Lung (tissue), 12 donors: Measurements from ENCODE around the gene TEX14. TPM values are rescaled to one million over a fixed set of nuclear protein-coding genes. Genes with fewer than 3 reads are reported as not detected.

Source experiments
- ATAC-seq: fragments of 200-7000 bp; cut with Tn5 transposase; one replicate; pipeline ENCODE4 v1.9.1; 2020; ENCODE audit warnings: moderate number of reproducible peaks; ENCODE audit not compliant: insufficient read depth, low FRiP score
- DNase-seq, 3 donors: peaks; one replicate each; pipeline ENCODE4 v3.0.0-alpha.2; 2013 to 2017
- H3K27ac ChIP-seq, 2 donors: one replicate each; pipeline ENCODE4 v1.5.1; 2013; ENCODE audit warnings: mild to moderate bottlenecking in 2 of 2, moderate library complexity in 2 of 2, control low read depth in 1 of 2, inconsistent platforms in 1 of 2, low read depth in 1 of 2, low read length in 1 of 2
- H3K27me3 ChIP-seq, 3 donors: one replicate each; pipeline ENCODE4 v1.5.1; 2013; ENCODE audit warnings: low read length in 2 of 3; ENCODE audit not compliant: control insufficient read depth in 3 of 3, insufficient read depth in 3 of 3
- H3K36me3 ChIP-seq, 4 donors: one replicate each; pipeline ENCODE4 v1.5.1; 2013; ENCODE audit warnings: low read length in 4 of 4, mild to moderate bottlenecking in 1 of 4, moderate library complexity in 1 of 4; ENCODE audit not compliant: control insufficient read depth in 4 of 4, insufficient read depth in 4 of 4
- H3K4me1 ChIP-seq, 5 donors: one replicate each; pipeline ENCODE4 v1.5.1; 2013; ENCODE audit warnings: low read length in 5 of 5, mild to moderate bottlenecking in 2 of 5, moderate library complexity in 1 of 5; ENCODE audit not compliant: control insufficient read depth in 5 of 5, insufficient read depth in 5 of 5
- H3K4me3 ChIP-seq: one replicate; pipeline ENCODE4 v1.5.1; 2013; ENCODE audit warnings: mild to moderate bottlenecking, control low read depth, moderate library complexity
- H3K9ac ChIP-seq, 2 donors: one replicate each; pipeline ENCODE4 v1.5.1; 2013; ENCODE audit warnings: low read length in 2 of 2, control low read depth in 1 of 2; ENCODE audit not compliant: insufficient read depth in 1 of 2
- H3K9me3 ChIP-seq, 4 donors: one replicate each; pipeline ENCODE4 v1.5.1; 2013; ENCODE audit warnings: low read length in 3 of 4, mild to moderate bottlenecking in 1 of 4, moderate library complexity in 1 of 4; ENCODE audit not compliant: control insufficient read depth in 4 of 4, insufficient read depth in 3 of 4
- CTCF ChIP-seq: IDR thresholded peaks from 2 replicates; pipeline ENCODE4 v1.5.1; 2012; ENCODE audit warnings: mild to moderate bottlenecking; ENCODE audit errors: control extremely low read depth, extremely low read depth
- WGBS, 2 donors: extraction: QIAGEN DNeasy Blood & Tissue Kit; methylation state at CpG; one replicate each; pipeline ENCODE4 v1.1.7; 2013; 5-methylcytosine and 5-hydroxymethylcytosine counted together
- polyA plus RNA-seq, 2 donors: library from polyadenylated mRNA; stranded (reverse); fragments of 200-250 nt; gene quantifications; one replicate each; pipeline ENCODE4 v1.2.1, GENCODE V29; 2013
- total RNA-seq, 2 donors: library from RNA; depleted of rRNA in 1 of 2; stranded (reverse); fragments of >200 nt in 1 of 2; gene quantifications; one replicate each; pipeline ENCODE4 v1.2.1, GENCODE V29; 2014 to 2021
- donor health status: control.
- donor health status: control.
- donor health status: Bipolar disorder and iron deficiency.
- donor health status: healthy.
- donor health status: DM: yes; HTN: yes; CAD: no.

Gene TEX14
- total and polyA plus RNA-seq, 4 donors, result 0.13 to 1.5 (median 0.74) TPM; not detected in 1

GRCh38 chr17:58520843-58521430 is 170.9 kb downstream of the TEX14 start:
- Histone ChIP-seq H3K36me3 (peaks cover 0 to 4% (median 2%) of the 10 kb centered on the region in 4 donors), H3K27ac (no peak overlapping the region), H3K9me3 (no peaks in the 10 kb centered on the region), H3K27me3 (no peaks in the 10 kb centered on the region), H3K4me1 (peaks cover 0 to 29% (median 13%) of the 10 kb centered on the region in 5 donors), H3K9ac (no peak overlapping the region), H3K4me3 (no peak overlapping the region)
- no peak for ATAC-seq
- WGBS, 2 donors, result 76 to 77% methylated on average over 15 of the region's 15 CpGs
- no peak for DNase-seq
- no peak for TF ChIP-seq CTCF

- H3K4me1 ChIP-seq, result peaks cover 0 to 37% (median 13%) of the 10 kb centered on the region in 5 donors
Observed at GRCh38 chr17:58517928-58518609, 173.8 kb downstream of the TEX14 start.

GRCh38 chr17:58517378-58517927 is 174.4 kb downstream of the TEX14 start:
- ATAC-seq, result no peak
- no peaks in the 10 kb centered on the region for H3K9me3 ChIP-seq
- peaks cover 0 to 41% (median 13%) of the 10 kb centered on the region in 5 donors for H3K4me1 ChIP-seq
- H3K36me3 ChIP-seq, result peaks cover 0 to 7% (median 6%) of the 10 kb centered on the region in 4 donors
- peak overlapping the region; percentile 91 to 92 for H3K27ac ChIP-seq
- H3K4me3 ChIP-seq, result peak overlapping the region; percentile 63
- DNase-seq, result no peak
- H3K27me3 ChIP-seq, result no peaks in the 10 kb centered on the region
- 1 to 2% methylated on average over 19 to 27 of the region's 27 CpGs for WGBS, 2 donors
- peak overlapping the region; percentile 59 to 85 for H3K9ac ChIP-seq
- TF ChIP-seq CTCF, result no peak

More at GRCh38 chr17:58517928-58518609, 173.8 kb downstream of the TEX14 start:
- peak; percentile 88 for ATAC-seq
- Histone ChIP-seq H3K27ac (peak overlapping the region; percentile 91 to 95), H3K27me3 (no peaks in the 10 kb centered on the region), H3K4me3 (peak overlapping the region; percentile 53), H3K9ac (peak overlapping the region in 1 of 2 donors; percentile 85), H3K36me3 (peaks cover 0 to 4% (median 3%) of the 10 kb centered on the region in 4 donors), H3K9me3 (no peaks in the 10 kb centered on the region)
- DNase-seq, result peak; percentile 100
- 0% methylated on average over 38 to 39 of the region's 39 CpGs for WGBS, 2 donors
- no peak for TF ChIP-seq CTCF
